ENCODE measurements around the gene EARS2.
"Not testable (repeated sequence)": the region's sequence is repeated elsewhere in the genome, so short reads cannot be mapped to it uniquely, and the experiment has no call there.

DNA sequence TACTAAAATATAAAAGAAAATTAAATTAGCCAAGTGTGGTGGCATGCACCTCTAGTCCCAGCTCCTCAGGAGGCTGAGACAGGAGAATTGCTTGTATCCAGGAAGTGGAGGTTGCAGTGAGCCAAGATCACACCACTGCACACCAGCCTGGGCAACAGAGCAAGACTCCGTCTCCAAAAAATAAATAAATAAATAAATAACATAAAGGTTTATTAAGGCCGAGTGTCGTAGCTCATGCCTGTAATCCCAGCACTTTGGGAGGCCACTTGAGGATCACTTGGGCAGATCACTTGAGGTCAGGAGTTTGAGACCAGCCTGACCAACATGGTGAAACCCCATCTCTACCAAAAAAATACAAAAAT lies 16.4 kb downstream of the EARS2 start:
- TF ChIP-seq CEBPB (IDR thresholded peaks at IDR 0.05; ENCODE audit: borderline replicate concordance in 1 of 2, low read depth in 2 of 2, low read length in 2 of 2); SMAD1 (IDR thresholded peaks at IDR 0.05; ENCODE audit: low read depth, partially characterized antibody); BHLHE40 (IDR thresholded peaks at IDR 0.05; ENCODE audit: borderline replicate concordance in 1 of 2, low read depth in 2 of 2, low read length in 1 of 2); RAD21 (IDR thresholded peaks at IDR 0.05; ENCODE audit: insufficient read depth, low read depth, low read length); ZNF622 (IDR thresholded peaks at IDR 0.05); EP300 (IDR thresholded peaks at IDR 0.05; ENCODE audit: borderline replicate concordance in 1 of 2, control insufficient read depth in 1 of 2, low read depth in 2 of 2, low read length in 2 of 2); ZBTB33 (IDR thresholded peaks at IDR 0.05); MTA3 (IDR thresholded peaks at IDR 0.05; ENCODE audit: borderline replicate concordance, low read length); JUND (IDR thresholded peaks at IDR 0.05; ENCODE audit: low read depth, low read length): not testable (repeated sequence)
- TF ChIP-seq, protein P1, sequence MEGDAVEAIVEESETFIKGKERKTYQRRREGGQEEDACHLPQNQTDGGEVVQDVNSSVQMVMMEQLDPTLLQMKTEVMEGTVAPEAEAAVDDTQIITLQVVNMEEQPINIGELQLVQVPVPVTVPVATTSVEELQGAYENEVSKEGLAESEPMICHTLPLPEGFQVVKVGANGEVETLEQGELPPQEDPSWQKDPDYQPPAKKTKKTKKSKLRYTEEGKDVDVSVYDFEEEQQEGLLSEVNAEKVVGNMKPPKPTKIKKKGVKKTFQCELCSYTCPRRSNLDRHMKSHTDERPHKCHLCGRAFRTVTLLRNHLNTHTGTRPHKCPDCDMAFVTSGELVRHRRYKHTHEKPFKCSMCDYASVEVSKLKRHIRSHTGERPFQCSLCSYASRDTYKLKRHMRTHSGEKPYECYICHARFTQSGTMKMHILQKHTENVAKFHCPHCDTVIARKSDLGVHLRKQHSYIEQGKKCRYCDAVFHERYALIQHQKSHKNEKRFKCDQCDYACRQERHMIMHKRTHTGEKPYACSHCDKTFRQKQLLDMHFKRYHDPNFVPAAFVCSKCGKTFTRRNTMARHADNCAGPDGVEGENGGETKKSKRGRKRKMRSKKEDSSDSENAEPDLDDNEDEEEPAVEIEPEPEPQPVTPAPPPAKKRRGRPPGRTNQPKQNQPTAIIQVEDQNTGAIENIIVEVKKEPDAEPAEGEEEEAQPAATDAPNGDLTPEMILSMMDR (IDR thresholded peaks at IDR 0.05 in 2 of 3, conservative IDR thresholded peaks at IDR 0.05 in 1 of 3; ENCODE audit: control insufficient read depth in 2 of 3, extremely low read depth in 1 of 3, insufficient read depth in 1 of 3, low read depth in 3 of 3, low read length in 3 of 3), result not testable (repeated sequence)

Measured in GM12878 (cell line).